ENCODE measurements around the gene GALT. TPM values are rescaled to one million over a fixed set of nuclear protein-coding genes. Genes with fewer than 3 reads are reported as not detected.

GALT gene
- total and polyA plus RNA-seq, 2 of the 13 experiments (the other 11 are each of a cell fraction or from before 2014, with no cell fraction given), result 40.4 to 46.3 TPM

DNA sequence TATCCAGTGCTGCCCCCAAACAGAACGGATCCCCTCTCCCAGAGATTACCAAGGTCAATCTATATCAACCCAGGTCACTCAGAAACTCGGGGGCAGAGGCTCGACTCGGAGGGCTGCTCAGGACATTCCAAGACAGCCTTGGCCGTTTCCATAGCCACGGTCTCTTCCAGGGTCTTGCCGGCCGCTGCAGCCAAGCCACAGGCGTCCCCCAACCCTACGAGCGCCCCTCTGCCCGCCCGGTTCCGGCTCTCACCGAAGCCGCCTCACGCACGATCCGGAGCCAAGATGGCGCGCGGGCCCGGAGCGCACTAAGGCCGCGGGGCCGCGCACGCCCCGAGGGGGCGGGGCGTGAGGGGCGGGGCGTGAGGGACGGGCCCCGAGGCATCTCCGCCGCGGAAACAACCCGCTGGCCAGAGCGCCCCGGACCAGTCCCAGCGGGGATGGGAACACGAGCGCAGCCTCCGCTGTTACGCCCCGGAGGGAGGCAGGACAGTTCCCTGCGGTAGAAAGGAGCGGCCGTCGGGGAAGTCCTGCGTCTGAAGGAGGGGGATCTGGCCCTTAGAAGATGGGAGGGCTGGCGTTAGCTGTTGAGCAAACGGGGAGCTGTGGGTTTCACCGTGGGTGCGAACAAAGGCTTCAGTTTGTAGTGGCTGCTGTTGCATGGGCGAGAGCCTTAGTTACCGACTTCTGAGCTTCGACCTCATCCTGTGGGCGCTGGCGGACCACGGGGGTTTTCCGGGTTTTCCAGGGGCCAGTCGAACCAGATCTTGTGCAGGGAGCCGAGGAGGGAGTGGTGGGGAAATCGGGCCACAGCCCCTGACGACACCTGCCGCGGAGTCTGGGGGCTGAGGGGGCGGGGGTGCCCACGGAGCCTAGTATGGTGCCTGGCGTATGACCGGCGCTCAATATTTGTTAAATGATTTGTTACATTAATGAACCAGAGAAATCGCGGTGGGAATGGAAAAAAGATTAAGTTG, 34.4 kb upstream of the GALT start, which contains the start of gene RPP25L (continued):
- TF ChIP-seq, protein P1, sequence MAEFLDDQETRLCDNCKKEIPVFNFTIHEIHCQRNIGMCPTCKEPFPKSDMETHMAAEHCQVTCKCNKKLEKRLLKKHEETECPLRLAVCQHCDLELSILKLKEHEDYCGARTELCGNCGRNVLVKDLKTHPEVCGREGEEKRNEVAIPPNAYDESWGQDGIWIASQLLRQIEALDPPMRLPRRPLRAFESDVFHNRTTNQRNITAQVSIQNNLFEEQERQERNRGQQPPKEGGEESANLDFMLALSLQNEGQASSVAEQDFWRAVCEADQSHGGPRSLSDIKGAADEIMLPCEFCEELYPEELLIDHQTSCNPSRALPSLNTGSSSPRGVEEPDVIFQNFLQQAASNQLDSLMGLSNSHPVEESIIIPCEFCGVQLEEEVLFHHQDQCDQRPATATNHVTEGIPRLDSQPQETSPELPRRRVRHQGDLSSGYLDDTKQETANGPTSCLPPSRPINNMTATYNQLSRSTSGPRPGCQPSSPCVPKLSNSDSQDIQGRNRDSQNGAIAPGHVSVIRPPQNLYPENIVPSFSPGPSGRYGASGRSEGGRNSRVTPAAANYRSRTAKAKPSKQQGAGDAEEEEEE (CRISPR knock-in tag; IDR thresholded peaks at IDR 0.05; ENCODE audit: borderline replicate concordance), result no peak
- TF ChIP-seq ZNF235 (CRISPR knock-in tag; IDR thresholded peaks at IDR 0.05; ENCODE audit: borderline replicate concordance) (no peak), DR1 (CRISPR knock-in tag; IDR thresholded peaks at IDR 0.05) (0 out of 2 replicates have a peak, but pooled peaks have one; percentile 24), KLF16 (CRISPR knock-in tag; IDR thresholded peaks at IDR 0.05) (peak in 1 of 2 experiments; percentile 75; a peak in 2 of 4 replicates), MATR3 (CRISPR knock-in tag; IDR thresholded peaks at IDR 0.05) (no peak), TCF7L2 (IDR thresholded peaks at IDR 0.05; ENCODE audit: low read depth, low read length) (no peak), CEBPB (IDR thresholded peaks at IDR 0.05; ENCODE audit: borderline replicate concordance, low read depth, low read length) (no peak), ZNF468 (CRISPR knock-in tag; IDR thresholded peaks at IDR 0.05) (0 out of 2 replicates have a peak, but pooled peaks have one; percentile 24), MAZ (IDR thresholded peaks at IDR 0.05; ENCODE audit: borderline replicate concordance, low read depth, low read length) (no peak), MAZ (CRISPR knock-in tag; IDR thresholded peaks at IDR 0.05; ENCODE audit: low read depth) (peak; percentile 67), NAIF1 (CRISPR knock-in tag; IDR thresholded peaks at IDR 0.05; ENCODE audit: borderline replicate concordance) (peak; percentile 34; the same call in 1 of the 2 replicates), SIN3B (IDR thresholded peaks at IDR 0.05; ENCODE audit: low read length) (no peak)
- TF ChIP-seq, protein P2, sequence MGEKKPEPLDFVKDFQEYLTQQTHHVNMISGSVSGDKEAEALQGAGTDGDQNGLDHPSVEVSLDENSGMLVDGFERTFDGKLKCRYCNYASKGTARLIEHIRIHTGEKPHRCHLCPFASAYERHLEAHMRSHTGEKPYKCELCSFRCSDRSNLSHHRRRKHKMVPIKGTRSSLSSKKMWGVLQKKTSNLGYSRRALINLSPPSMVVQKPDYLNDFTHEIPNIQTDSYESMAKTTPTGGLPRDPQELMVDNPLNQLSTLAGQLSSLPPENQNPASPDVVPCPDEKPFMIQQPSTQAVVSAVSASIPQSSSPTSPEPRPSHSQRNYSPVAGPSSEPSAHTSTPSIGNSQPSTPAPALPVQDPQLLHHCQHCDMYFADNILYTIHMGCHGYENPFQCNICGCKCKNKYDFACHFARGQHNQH (CRISPR knock-in tag; IDR thresholded peaks at IDR 0.05), result 0 out of 2 replicates have a peak, but pooled peaks have one; percentile 55
- TF ChIP-seq, protein P3, sequence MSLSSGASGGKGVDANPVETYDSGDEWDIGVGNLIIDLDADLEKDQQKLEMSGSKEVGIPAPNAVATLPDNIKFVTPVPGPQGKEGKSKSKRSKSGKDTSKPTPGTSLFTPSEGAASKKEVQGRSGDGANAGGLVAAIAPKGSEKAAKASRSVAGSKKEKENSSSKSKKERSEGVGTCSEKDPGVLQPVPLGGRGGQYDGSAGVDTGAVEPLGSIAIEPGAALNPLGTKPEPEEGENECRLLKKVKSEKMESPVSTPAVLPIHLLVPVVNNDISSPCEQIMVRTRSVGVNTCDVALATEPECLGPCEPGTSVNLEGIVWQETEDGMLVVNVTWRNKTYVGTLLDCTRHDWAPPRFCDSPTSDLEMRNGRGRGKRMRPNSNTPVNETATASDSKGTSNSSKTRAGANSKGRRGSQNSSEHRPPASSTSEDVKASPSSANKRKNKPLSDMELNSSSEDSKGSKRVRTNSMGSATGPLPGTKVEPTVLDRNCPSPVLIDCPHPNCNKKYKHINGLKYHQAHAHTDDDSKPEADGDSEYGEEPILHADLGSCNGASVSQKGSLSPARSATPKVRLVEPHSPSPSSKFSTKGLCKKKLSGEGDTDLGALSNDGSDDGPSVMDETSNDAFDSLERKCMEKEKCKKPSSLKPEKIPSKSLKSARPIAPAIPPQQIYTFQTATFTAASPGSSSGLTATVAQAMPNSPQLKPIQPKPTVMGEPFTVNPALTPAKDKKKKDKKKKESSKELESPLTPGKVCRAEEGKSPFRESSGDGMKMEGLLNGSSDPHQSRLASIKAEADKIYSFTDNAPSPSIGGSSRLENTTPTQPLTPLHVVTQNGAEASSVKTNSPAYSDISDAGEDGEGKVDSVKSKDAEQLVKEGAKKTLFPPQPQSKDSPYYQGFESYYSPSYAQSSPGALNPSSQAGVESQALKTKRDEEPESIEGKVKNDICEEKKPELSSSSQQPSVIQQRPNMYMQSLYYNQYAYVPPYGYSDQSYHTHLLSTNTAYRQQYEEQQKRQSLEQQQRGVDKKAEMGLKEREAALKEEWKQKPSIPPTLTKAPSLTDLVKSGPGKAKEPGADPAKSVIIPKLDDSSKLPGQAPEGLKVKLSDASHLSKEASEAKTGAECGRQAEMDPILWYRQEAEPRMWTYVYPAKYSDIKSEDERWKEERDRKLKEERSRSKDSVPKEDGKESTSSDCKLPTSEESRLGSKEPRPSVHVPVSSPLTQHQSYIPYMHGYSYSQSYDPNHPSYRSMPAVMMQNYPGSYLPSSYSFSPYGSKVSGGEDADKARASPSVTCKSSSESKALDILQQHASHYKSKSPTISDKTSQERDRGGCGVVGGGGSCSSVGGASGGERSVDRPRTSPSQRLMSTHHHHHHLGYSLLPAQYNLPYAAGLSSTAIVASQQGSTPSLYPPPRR (CRISPR knock-in tag; IDR thresholded peaks at IDR 0.05; ENCODE audit: borderline replicate concordance), result no peak
- TF ChIP-seq, protein P4, sequence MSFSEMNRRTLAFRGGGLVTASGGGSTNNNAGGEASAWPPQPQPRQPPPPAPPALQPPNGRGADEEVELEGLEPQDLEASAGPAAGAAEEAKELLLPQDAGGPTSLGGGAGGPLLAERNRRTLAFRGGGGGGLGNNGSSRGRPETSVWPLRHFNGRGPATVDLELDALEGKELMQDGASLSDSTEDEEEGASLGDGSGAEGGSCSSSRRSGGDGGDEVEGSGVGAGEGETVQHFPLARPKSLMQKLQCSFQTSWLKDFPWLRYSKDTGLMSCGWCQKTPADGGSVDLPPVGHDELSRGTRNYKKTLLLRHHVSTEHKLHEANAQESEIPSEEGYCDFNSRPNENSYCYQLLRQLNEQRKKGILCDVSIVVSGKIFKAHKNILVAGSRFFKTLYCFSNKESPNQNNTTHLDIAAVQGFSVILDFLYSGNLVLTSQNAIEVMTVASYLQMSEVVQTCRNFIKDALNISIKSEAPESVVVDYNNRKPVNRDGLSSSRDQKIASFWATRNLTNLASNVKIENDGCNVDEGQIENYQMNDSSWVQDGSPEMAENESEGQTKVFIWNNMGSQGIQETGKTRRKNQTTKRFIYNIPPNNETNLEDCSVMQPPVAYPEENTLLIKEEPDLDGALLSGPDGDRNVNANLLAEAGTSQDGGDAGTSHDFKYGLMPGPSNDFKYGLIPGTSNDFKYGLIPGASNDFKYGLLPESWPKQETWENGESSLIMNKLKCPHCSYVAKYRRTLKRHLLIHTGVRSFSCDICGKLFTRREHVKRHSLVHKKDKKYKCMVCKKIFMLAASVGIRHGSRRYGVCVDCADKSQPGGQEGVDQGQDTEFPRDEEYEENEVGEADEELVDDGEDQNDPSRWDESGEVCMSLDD (CRISPR knock-in tag; IDR thresholded peaks at IDR 0.05; ENCODE audit: borderline replicate concordance), result no peak

All from HepG2 (cell line).